HepG2 (cell line): ENCODE data around the gene KRTAP10-9. TPM values are rescaled to one million over a fixed set of nuclear protein-coding genes. Genes with fewer than 3 reads are reported as not detected.
"Not testable (repeated sequence)": the region's sequence is repeated elsewhere in the genome, so short reads cannot be mapped to it uniquely, and the experiment has no call there.

Experiments
- ATAC-seq: fragments of 200-7000 bp; cut with Tn5 transposase; 3 replicates; pipeline ENCODE4 v1.9.1; 2020; ENCODE audit warnings: mild to moderate bottlenecking, moderate library complexity
- BruUV-seq: library from RNA; stranded (reverse); fragments of 400-500 nt; replicated peaks from 2 replicates; lab custom pipeline; 2021; lab: Mats Ljungman, UMichigan
- CTCF ChIA-PET: fragments of 300-600 bp; formaldehyde crosslinking; extraction: SDS; loops from one replicate; lab custom pipeline; 2021; ENCODE audit warnings: low total read pairs, inconsistent platforms, low intra/inter-chr PET ratio; lab: Yijun Ruan, JAX
- POLR2A ChIA-PET: fragments of 350-600 bp; sonication (Branson Sonifier 250); formaldehyde crosslinking; loops from one replicate; lab custom pipeline; 2020; ENCODE audit warnings: antibody characterized with exemption, inconsistent platforms; lab: Yijun Ruan, JAX
- DNase-seq: peaks from one replicate; pipeline ENCODE4 v3.0.0-alpha.2; 2015; ENCODE audit warnings: low spot score
- FAIRE-seq: peaks from 3 replicates; lab custom pipeline; 2011; peaks lifted over from hg19 to GRCh38; lab: Jason Lieb, UNC
- H2AFZ ChIP-seq: one replicate; pipeline ENCODE4 v1.6.1; 2011; ENCODE audit warnings: low read length, inconsistent platforms
- H3K27ac ChIP-seq: fragments of 300-600 bp; 3 replicates; pipeline ENCODE4 v1.8.0; 2011; ENCODE audit warnings: mixed run types, mild to moderate bottlenecking, mixed read lengths, low read length, inconsistent platforms; ENCODE audit not compliant: insufficient read depth; ENCODE audit errors: extremely low read length
- H3K27me3 ChIP-seq, 2 experiments: fragments of 200-600 bp in 1 of 2; 2 replicates in 1 of 2; 3 replicates in 1 of 2; pipeline versions ENCODE4 v1.6.0 to v1.8.0; 2011; ENCODE audit warnings: low read length in 2 of 2, mild to moderate bottlenecking in 2 of 2, moderate library complexity in 2 of 2, inconsistent platforms in 1 of 2; ENCODE audit not compliant: insufficient read depth in 2 of 2, control insufficient read depth in 1 of 2
- H3K36me3 ChIP-seq, 2 experiments: fragments of 200-600 bp in 1 of 2; replicated peaks in 1 of 2; 2 replicates in 1 of 2; 3 replicates in 1 of 2; pipeline versions ENCODE4 v1.5.1 to v1.8.0; 2011; ENCODE audit warnings: low read length in 2 of 2, inconsistent platforms in 1 of 2; ENCODE audit not compliant: insufficient read depth in 2 of 2, control insufficient read depth in 1 of 2
- H3K4me1 ChIP-seq: 2 replicates; pipeline ENCODE4 v1.5.1; 2012; ENCODE audit warnings: low read length, inconsistent platforms; ENCODE audit not compliant: insufficient read depth
- H3K4me2 ChIP-seq: 2 replicates; pipeline ENCODE4 v1.6.0; 2011; ENCODE audit warnings: low read depth, low read length, inconsistent platforms
- H3K4me3 ChIP-seq, 3 experiments: fragments of 200-600 bp in 1 of 3; sonication (generic), shearing (Covaris generic) in 1 of 3; replicated peaks in 1 of 3; 2 replicates each; pipeline ENCODE4 v1.5.1; 2011 to 2016; ENCODE audit warnings: low read length in 3 of 3, inconsistent platforms in 2 of 3, low read depth in 2 of 3, mild to moderate bottlenecking in 2 of 3, control low read depth in 1 of 3, mixed read lengths in 1 of 3; ENCODE audit not compliant: insufficient read depth in 1 of 3
- H3K79me2 ChIP-seq: one replicate; pipeline ENCODE4 v1.6.1; 2011; ENCODE audit warnings: low read length, inconsistent platforms; ENCODE audit not compliant: insufficient read depth
- H3K9ac ChIP-seq: 2 replicates; pipeline ENCODE4 v1.6.0; 2011; ENCODE audit warnings: mild to moderate bottlenecking, low read depth, low read length, inconsistent platforms; ENCODE audit not compliant: insufficient read depth
- H3K9me3 ChIP-seq: 2 replicates; pipeline ENCODE4 v1.5.1; 2012; ENCODE audit warnings: mild to moderate bottlenecking, low read length
- H4K20me1 ChIP-seq: 2 replicates; pipeline ENCODE4 v1.6.0; 2011; ENCODE audit warnings: inconsistent platforms, mild to moderate bottlenecking, low read length, moderate library complexity; ENCODE audit not compliant: insufficient read depth
- ARHGAP35 ChIP-seq: sonication (generic); formaldehyde crosslinking; IDR thresholded peaks from 2 replicates; pipeline ENCODE4 v1.9.0; 2022; ENCODE audit warnings: mild to moderate bottlenecking, inconsistent platforms, moderate library complexity, missing genetic modification reagents, borderline replicate concordance
- KDM2A ChIP-seq: sonication (generic); formaldehyde crosslinking; IDR thresholded peaks from 2 replicates; pipeline ENCODE4 v1.4.0; 2020; ENCODE audit warnings: low read depth, missing genetic modification reagents, borderline replicate concordance
- TIGD3 ChIP-seq: sonication (generic); formaldehyde crosslinking; IDR thresholded peaks from 2 replicates; pipeline ENCODE4 v1.5.1; 2020; ENCODE audit warnings: mild to moderate bottlenecking, missing genetic modification reagents, borderline replicate concordance
- ZMYM3 ChIP-seq: sonication (generic); formaldehyde crosslinking; IDR thresholded peaks from 2 replicates; pipeline ENCODE4 v1.5.1; 2020; ENCODE audit warnings: mild to moderate bottlenecking, missing genetic modification reagents
- ZNF275 ChIP-seq: sonication (generic); formaldehyde crosslinking; IDR thresholded peaks from 2 replicates; pipeline ENCODE4 v1.8.0; 2022; ENCODE audit warnings: missing genetic modification reagents, mild to moderate bottlenecking, inconsistent platforms, borderline replicate concordance
- ZNF33A ChIP-seq: sonication (generic); formaldehyde crosslinking; IDR thresholded peaks from 2 replicates; pipeline ENCODE4 v1.5.1; 2020; ENCODE audit warnings: missing genetic modification reagents, mild to moderate bottlenecking, moderate library complexity, borderline replicate concordance
- WGBS: methylation state at CpG from one replicate; pipeline ENCODE4 v1.1.6; 2017; ENCODE audit warnings: low lambda C conversion rate; 5-methylcytosine and 5-hydroxymethylcytosine counted together
- in situ Hi-C: cut with HindIII; loops from 2 replicates; pipeline ENCODE4 v1.10.0; 2017; ENCODE audit warnings: low pct_unique_long_range_greater_than_20kb; ENCODE audit not compliant: extremely low pct_ligation_motif_present
- intact Hi-C: fragments of 100-400 bp; cut with micrococcal nuclease; formaldehyde crosslinking; loops from one replicate; pipeline ENCODE4 v1.10.0; 2022; ENCODE audit not compliant: unreplicated experiment
- polyA plus RNA-seq, 8 experiments: library from polyadenylated mRNA; depleted of rRNA in 3 of 8; stranded (reverse) in 7 of 8; unstranded in 1 of 8; fragments of >200 nt; fragmentation: Illumina TruSeq in 4 of 8; extraction: Trizol in 4 of 8; gene quantifications; 2 replicates each; pipeline versions ENCODE4 v1.2.1 to v1.2.3, GENCODE V29; 2011 to 2016; ENCODE audit warnings: low read depth in 4 of 8, missing spikeins in 1 of 8, mixed read lengths in 1 of 8; ENCODE audit not compliant: insufficient read depth in 1 of 8
- total RNA-seq, 5 experiments: library from RNA; depleted of rRNA; stranded (reverse); fragments of >200 nt; fragmentation: Illumina TruSeq; extraction: Trizol; gene quantifications; 2 replicates each; pipeline ENCODE4 v1.2.3, GENCODE V29; 2016; ENCODE audit warnings: low read depth in 1 of 5

KRTAP10-9 gene
- total and polyA plus RNA-seq, 2 of the 13 experiments (the other 11 are each of a cell fraction or from before 2014, with no cell fraction given), result not detected

GRCh38 chr21:44626262-44626661 is 631 bp upstream of the KRTAP10-9 start:
- ATAC-seq, result no peak
- Histone ChIP-seq H3K27me3 (0 out of 5 replicates have a peak, but pooled peaks cover 0 to 6% of the 10 kb centered on the region in 2 experiments), H4K20me1 (no peaks in the 10 kb centered on the region), H3K4me1 (no peaks in the 10 kb centered on the region), H3K9me3 (peaks cover 21% of the 10 kb centered on the region), H3K9ac (no peak overlapping the region), H3K27ac (no peak overlapping the region), H2AFZ (no peak overlapping the region), H3K79me2 (no peaks in the 10 kb centered on the region), H3K36me3 (no peaks in the 10 kb centered on the region)
- WGBS, result 43% methylated on average over 8 of the region's 10 CpGs
- BruUV-seq, result no TSS peak
- CTCF ChIA-PET, result no interaction called here
- POLR2A ChIA-PET, result no interaction called here
- intact Hi-C loops, result no loop called here
- TF ChIP-seq ZNF275 (CRISPR knock-in tag), result no peak
- TF ChIP-seq ZNF33A, result no peak
- TF ChIP-seq ZMYM3 (CRISPR knock-in tag), result no peak
- TF ChIP-seq KDM2A (CRISPR knock-in tag), result no peak
- no peak for TF ChIP-seq TIGD3 (CRISPR knock-in tag)
- no peak for TF ChIP-seq ARHGAP35
- TF ChIP-seq, all 625 proteins: peak for 0
- no peak for FAIRE-seq
- no peak overlapping the region for H3K4me2 ChIP-seq
- no peak for DNase-seq
- in situ Hi-C loops, result no loop called here
- H3K4me3 ChIP-seq, result no peak overlapping the region

GRCh38 chr21:44627181-44627822 is 409 bp downstream of the KRTAP10-9 start:
- H3K4me3 ChIP-seq, H2AFZ ChIP-seq, DNase-seq, H3K9ac ChIP-seq, H3K27ac ChIP-seq, H3K36me3 ChIP-seq, H3K79me2 ChIP-seq, H3K4me1 ChIP-seq, CTCF ChIA-PET, H3K4me2 ChIP-seq, in situ Hi-C loops, ATAC-seq, POLR2A ChIA-PET, intact Hi-C loops, FAIRE-seq, H4K20me1 ChIP-seq, H3K27me3 ChIP-seq, BruUV-seq: not testable (repeated sequence)
- H3K9me3 ChIP-seq, result peaks cover 29% of the 10 kb centered on the region
- 73% methylated on average over 5 of the region's 20 CpGs for WGBS

GRCh38 chr21:44627831-44628233 is 939 bp downstream of the KRTAP10-9 start:
- H2AFZ ChIP-seq, H3K79me2 ChIP-seq, H3K4me3 ChIP-seq, H4K20me1 ChIP-seq, FAIRE-seq, H3K4me1 ChIP-seq, H3K4me2 ChIP-seq, intact Hi-C loops, H3K9ac ChIP-seq, H3K27ac ChIP-seq, POLR2A ChIA-PET, DNase-seq, H3K27me3 ChIP-seq, BruUV-seq, H3K36me3 ChIP-seq, in situ Hi-C loops, CTCF ChIA-PET, ATAC-seq: not testable (repeated sequence)
- peaks cover 32% of the 10 kb centered on the region for H3K9me3 ChIP-seq
- 56% methylated on average over 11 of the region's 15 CpGs for WGBS
